DOHH2 (cell line): ENCODE data around the gene DNAL4.

Source experiments
- CTCF ChIP-seq: fragments of 200-600 bp; sonication (generic); IDR thresholded peaks from one replicate; pipeline ENCODE4 v1.5.1; 2014; ENCODE audit warnings: antibody characterized with exemption, mild to moderate bottlenecking, low read depth, low read length; ENCODE audit not compliant: poor library complexity, severe bottlenecking
- EZH2phosphoT487 ChIP-seq: fragments of 200-600 bp; sonication (generic); IDR thresholded peaks from 2 replicates; pipeline ENCODE4 v1.6.1; 2017; ENCODE audit warnings: borderline replicate concordance, mild to moderate bottlenecking, antibody characterized with exemption, low read length, moderate library complexity, mixed read lengths

DNA sequence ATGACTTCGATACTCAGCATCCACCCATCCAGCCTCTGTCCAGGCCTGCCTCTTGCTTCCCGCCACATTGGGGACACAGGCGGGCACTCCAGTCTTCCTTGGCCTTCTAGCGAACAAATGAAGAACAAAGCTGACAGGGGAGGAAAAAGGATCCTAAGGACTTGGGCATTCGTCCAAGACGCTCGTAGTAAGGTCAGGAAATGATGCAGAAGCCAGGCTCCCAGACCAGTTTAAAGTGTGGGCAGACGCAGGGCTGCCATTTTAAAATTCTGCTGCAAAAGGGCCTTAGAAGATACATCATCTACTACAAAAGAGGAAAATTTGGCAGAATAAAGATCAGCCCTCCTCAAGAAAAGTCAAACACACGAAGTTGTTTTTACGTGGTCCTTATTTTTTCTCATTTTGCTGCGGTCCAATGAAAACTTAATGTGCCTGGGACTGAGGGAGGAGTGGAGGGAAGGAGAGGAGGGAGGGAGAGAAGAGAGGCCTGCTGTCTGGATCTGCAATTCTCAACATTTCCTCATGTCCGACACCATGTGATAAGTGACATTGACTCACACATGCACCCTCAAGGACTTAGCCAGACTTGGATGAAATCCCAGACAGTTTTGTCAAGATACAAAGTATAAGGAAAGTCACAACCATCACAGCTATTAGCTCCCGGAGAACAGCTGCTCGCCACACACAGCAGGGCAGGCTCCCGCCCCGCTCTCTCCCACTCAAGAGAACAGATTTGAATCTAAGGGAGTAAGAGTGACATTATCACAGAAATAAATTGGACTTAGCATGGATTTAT is 5.7 kb downstream of the DNAL4 start:
- no peak for TF ChIP-seq CTCF
- no peak for TF ChIP-seq EZH2phosphoT487
